Right lobe of liver (tissue), 6 donors: ENCODE results near the gene ADD2. TPM values are rescaled to one million over a fixed set of nuclear protein-coding genes. Genes with fewer than 3 reads are reported as not detected.

Experiments used
- ATAC-seq, 4 donors: fragments of 200-7000 bp; cut with Tn5 transposase; one replicate each; pipeline ENCODE4 v1.9.1; 2020; ENCODE audit warnings: mild to moderate bottlenecking in 4 of 4, moderate library complexity in 4 of 4
- DNase-seq, 3 donors: peaks; one replicate each; pipeline ENCODE4 v3.0.0-alpha.2; 2020
- H3K27ac ChIP-seq, 3 donors: fragments of 200-600 bp; one replicate each; pipeline ENCODE4 v1.8.0; 2022
- H3K27me3 ChIP-seq, 2 donors: fragments of 200-600 bp; one replicate each; pipeline ENCODE4 v1.8.0; 2022
- H3K36me3 ChIP-seq, 4 donors: fragments of 200-600 bp; sonication (generic) in 1 of 4; one replicate each; pipeline versions ENCODE4 v1.5.1 to v1.8.0; 2017 to 2022; ENCODE audit warnings: control low read depth in 1 of 4
- H3K4me1 ChIP-seq, 4 donors: fragments of 200-600 bp; sonication (generic) in 1 of 4; one replicate each; pipeline versions ENCODE4 v1.5.1 to v1.8.0; 2017 to 2022; ENCODE audit warnings: control low read depth in 1 of 4
- H3K4me3 ChIP-seq, 3 donors: fragments of 200-600 bp; one replicate each; pipeline ENCODE4 v1.8.0; 2022
- H3K9me3 ChIP-seq, 4 donors: fragments of 200-600 bp; sonication (generic) in 1 of 4; one replicate each; pipeline versions ENCODE4 v1.5.1 to v1.8.0; 2017 to 2022; ENCODE audit warnings: control low read depth in 1 of 4
- CTCF ChIP-seq, 4 donors: fragments of 200-600 bp in 3 of 4; fragments of 450-650 bp in 1 of 4; IDR thresholded peaks; one replicate each; pipeline versions ENCODE4 v1.5.1 to v1.8.0; 2016 to 2022; ENCODE audit warnings: antibody characterized with exemption in 4 of 4, mild to moderate bottlenecking in 2 of 4
- POLR2A ChIP-seq: fragments of 450-650 bp; IDR thresholded peaks from one replicate; pipeline ENCODE4 v1.6.1; 2017; ENCODE audit warnings: antibody characterized with exemption, mild to moderate bottlenecking
- WGBS: methylation state at CpG from one replicate; pipeline ENCODE4 v1.1.6; 2018; ENCODE audit warnings: low coverage, low lambda C conversion rate; ENCODE audit not compliant: insufficient coverage; ENCODE audit errors: missing lambda C conversion rate; 5-methylcytosine and 5-hydroxymethylcytosine counted together
- intact Hi-C, 2 donors: fragments of 100-400 bp; cut with DNase I; formaldehyde crosslinking; loops; one replicate each; pipeline versions ENCODE4 v1.11.2 to v1.14.1; 2022
- total RNA-seq, 6 experiments: library from RNA; depleted of rRNA in 2 of 6; stranded (reverse); fragments of >200 nt in 2 of 6; fragmentation: NEBNext Ultra II Directional in 3 of 6; extraction: Animal tissue kit (Norgen Biotek cat#: 25700) in 3 of 6; gene quantifications; one replicate each; pipeline versions ENCODE4 v1.1.0 to v1.2.4, GENCODE V29; 2016 to 2023
- donor health status: DM: no; HTN: yes; CAD: no.
- donor health status: DM: no; HTN: no; CAD: no.
- donor health status: DM: no; HTN: no; CAD: no.
- donor health status: DM: no; HTN: yes; CAD: no.
- donor health status: DM: no; HTN: yes; CAD: no.

ADD2 gene
- total RNA-seq, 6 experiments from 2014 or later: under 0.01 to 1.00 (median 0.14) TPM; not detected in 1

GRCh38 chr2:70730730-70731129, 37.3 kb downstream of the ADD2 start:
- no peak for DNase-seq
- Histone ChIP-seq H3K9me3 (no peaks in the 10 kb centered on the region), H3K4me1 (no peaks in the 10 kb centered on the region), H3K4me3 (no peak overlapping the region), H3K36me3 (no peaks in the 10 kb centered on the region), H3K27ac (no peak overlapping the region), H3K27me3 (no peaks in the 10 kb centered on the region)
- intact Hi-C loops: no loop called here
- TF ChIP-seq POLR2A: no peak
- no peak for TF ChIP-seq CTCF (IDR thresholded peaks at IDR 0.05)
- WGBS: 65% methylated on average over 2 of the region's 2 CpGs
- ATAC-seq: no peak

GRCh38 chr2:70729647-70730046, 38.4 kb downstream of the ADD2 start:
- DNase-seq (no peak), ATAC-seq (no peak)
- Histone ChIP-seq H3K9me3 (no peaks in the 10 kb centered on the region), H3K27me3 (no peaks in the 10 kb centered on the region), H3K27ac (no peak overlapping the region), H3K4me3 (no peak overlapping the region), H3K36me3 (no peaks in the 10 kb centered on the region), H3K4me1 (no peaks in the 10 kb centered on the region)
- intact Hi-C loops: no loop called here
- 50% methylated on average over 1 of the region's 1 CpG for WGBS
- no peak for TF ChIP-seq CTCF (IDR thresholded peaks at IDR 0.05)

DNA sequence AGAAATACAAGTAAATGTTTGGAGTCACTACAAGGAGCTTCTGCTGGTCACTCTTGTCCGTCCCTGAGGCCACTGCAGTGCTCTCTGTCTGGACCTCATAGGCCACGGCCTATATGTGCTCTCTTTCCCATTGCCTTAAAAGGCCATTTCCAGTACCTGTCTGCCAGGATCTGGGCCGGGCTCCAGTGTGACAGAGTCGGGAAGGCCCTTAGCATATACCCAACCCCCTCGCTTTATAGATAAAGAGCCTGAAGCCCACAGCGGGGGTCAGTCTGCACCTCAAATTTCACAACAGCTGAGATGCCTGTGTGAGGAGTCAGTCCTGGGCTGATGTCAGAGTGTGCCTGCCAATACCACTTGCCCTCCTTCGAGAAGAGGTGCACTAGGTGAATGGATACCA, 39.9 kb downstream of the ADD2 start:
- Histone ChIP-seq H3K27ac (no peak overlapping the region), H3K36me3 (no peaks in the 10 kb centered on the region), H3K4me3 (no peak overlapping the region), H3K9me3 (no peaks in the 10 kb centered on the region), H3K27me3 (no peaks in the 10 kb centered on the region), H3K4me1 (no peaks in the 10 kb centered on the region)
- intact Hi-C loops: no loop called here
- TF ChIP-seq POLR2A (no peak), CTCF (IDR thresholded peaks at IDR 0.05) (no peak)
- 61% methylated on average over 4 of the region's 7 CpGs for WGBS
- DNase-seq: no peak
- no peak for ATAC-seq

DNA sequence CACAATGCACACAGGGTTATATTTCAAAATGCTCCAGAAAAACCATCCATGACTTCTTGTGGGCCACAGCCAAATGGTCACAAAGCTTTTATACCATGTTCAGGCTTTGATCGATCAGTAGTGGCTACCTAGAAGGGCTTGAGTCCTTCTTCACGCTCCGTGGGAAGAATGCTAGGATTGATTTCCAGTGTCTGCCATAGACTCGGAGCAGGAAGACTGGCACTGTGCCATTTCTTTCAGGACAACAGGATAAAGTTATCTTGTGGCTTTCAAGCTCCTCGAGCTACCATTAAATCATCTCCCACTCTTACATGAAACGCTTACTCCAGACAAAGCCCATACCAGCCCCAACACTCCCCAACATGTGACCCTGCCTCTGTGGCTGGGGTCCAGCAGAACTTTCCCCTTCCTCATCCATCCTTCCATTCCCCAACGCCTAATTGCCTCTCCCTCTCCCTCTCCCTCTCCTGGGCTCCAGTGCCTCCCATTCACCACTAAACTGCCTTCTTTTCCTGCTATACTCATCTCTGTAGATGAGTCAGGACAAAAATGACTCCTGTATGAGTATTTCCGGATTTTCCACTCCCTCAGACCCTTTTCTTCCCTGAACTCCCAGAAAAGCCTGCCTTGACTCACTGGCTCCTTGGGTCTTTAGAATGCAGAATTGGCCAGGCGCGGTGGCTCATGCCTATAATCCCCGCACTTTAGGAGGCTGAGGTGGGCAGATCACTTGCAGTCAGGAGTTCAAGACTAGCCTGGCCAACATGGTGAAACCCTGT, 40.9 kb downstream of the ADD2 start:
- DNase-seq: no peak
- Histone ChIP-seq H3K27me3 (no peaks in the 10 kb centered on the region), H3K27ac (no peak overlapping the region), H3K36me3 (no peaks in the 10 kb centered on the region), H3K4me1 (no peaks in the 10 kb centered on the region), H3K9me3 (no peaks in the 10 kb centered on the region), H3K4me3 (no peak overlapping the region)
- TF ChIP-seq CTCF (IDR thresholded peaks at IDR 0.05) (no peak), POLR2A (no peak)
- ATAC-seq: no peak
- 71% methylated on average over 11 of the region's 11 CpGs for WGBS
- intact Hi-C loops: no loop called here
